HG03469 (cell line): ENCODE results near the gene PRKN.

Experiments
- ATAC-seq: cut with Tn5 transposase; IDR thresholded peaks from one replicate; pipeline ENCODE4 v1.9.1; 2021; ENCODE audit warnings: mild to moderate bottlenecking, moderate library complexity, moderate number of reproducible peaks; ENCODE audit not compliant: unreplicated experiment

Gene PRKN

GRCh38 chr6:161486361-161487216, 1241.0 kb downstream of the PRKN start:
- ATAC-seq, result no peak

GRCh38 chr6:161482517-161482858, 1245.1 kb downstream of the PRKN start:
- ATAC-seq, result no peak

GRCh38 chr6:161481786-161482516, 1245.6 kb downstream of the PRKN start:
- no peak for ATAC-seq

GRCh38 chr6:161480421-161481155, 1247.0 kb downstream of the PRKN start:
- no peak for ATAC-seq

- ATAC-seq, result no peak
Observed at GRCh38 chr6:161479376-161479775, 1248.2 kb downstream of the PRKN start.

- ATAC-seq, result no peak
Observed at GRCh38 chr6:161477876-161478425, 1249.6 kb downstream of the PRKN start.

- no peak for ATAC-seq
Observed at GRCh38 chr6:161476711-161477110, 1250.9 kb downstream of the PRKN start.

GRCh38 chr6:161465403-161465802, 1262.2 kb downstream of the PRKN start:
- no peak for ATAC-seq

GRCh38 chr6:161463071-161463470, 1264.5 kb downstream of the PRKN start:
- ATAC-seq, result no peak

GRCh38 chr6:161462148-161462547, 1265.4 kb downstream of the PRKN start:
- no peak for ATAC-seq

GRCh38 chr6:161459008-161459615, 1268.5 kb downstream of the PRKN start:
- no peak for ATAC-seq

- no peak for ATAC-seq
Observed at GRCh38 chr6:161458201-161458951, 1269.2 kb downstream of the PRKN start.

GRCh38 chr6:161455848-161456247, 1271.7 kb downstream of the PRKN start:
- ATAC-seq, result no peak

- ATAC-seq, result no peak
Observed at GRCh38 chr6:161453558-161453957, 1274.0 kb downstream of the PRKN start.

GRCh38 chr6:161452241-161452640, 1275.3 kb downstream of the PRKN start:
- no peak for ATAC-seq

GRCh38 chr6:161449521-161449920, 1278.0 kb downstream of the PRKN start:
- no peak for ATAC-seq

GRCh38 chr6:161446949-161447348, 1280.6 kb downstream of the PRKN start:
- ATAC-seq, result no peak

GRCh38 chr6:161446296-161446925, 1281.2 kb downstream of the PRKN start:
- ATAC-seq, result no peak

GRCh38 chr6:161445021-161445799, 1282.4 kb downstream of the PRKN start:
- no peak for ATAC-seq
